ENCODE measurements around the gene GABRD. TPM values are rescaled to one million over a fixed set of nuclear protein-coding genes. Genes with fewer than 3 reads are reported as not detected.

The GABRD gene
- total RNA-seq, 2 donors from 2014 or later, result not detected

DNA sequence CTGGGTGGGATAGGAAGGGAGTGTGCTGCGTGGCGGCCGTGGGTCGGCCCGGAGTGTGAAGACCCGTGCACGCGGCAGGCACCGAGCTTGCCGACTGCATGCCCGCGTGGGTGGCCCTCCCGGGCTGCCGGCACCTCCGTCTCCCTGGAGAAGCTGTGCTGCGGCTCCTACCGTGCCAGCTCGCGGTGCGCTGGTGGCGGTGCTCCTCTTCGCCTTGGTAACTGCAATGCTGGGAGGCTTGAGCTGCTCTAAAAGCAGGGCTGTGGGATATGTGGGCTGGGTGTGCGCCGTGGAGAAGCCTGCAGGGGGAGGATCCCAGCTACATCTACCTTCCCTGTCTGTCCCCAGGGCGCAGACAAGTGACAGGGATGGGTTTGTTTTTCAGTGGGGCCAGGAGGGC, 2.4 kb downstream of the GABRD start:
- H3K4me1 Mint-ChIP-seq, result no peaks in the 10 kb centered on the region
- peaks cover 44% of the 10 kb centered on the region for H3K27me3 ChIP-seq (ENCODE audit: control insufficient read depth, insufficient read depth, low read length, poor library complexity, severe bottlenecking)
- no peak overlapping the region for H3K9ac ChIP-seq (ENCODE audit: extremely low read depth, low read length, poor library complexity, severe bottlenecking)
- no peaks in the 10 kb centered on the region for H3K9me3 Mint-ChIP-seq
- no peaks in the 10 kb centered on the region for H3K36me3 Mint-ChIP-seq (ENCODE audit: low read depth)
- no peaks in the 10 kb centered on the region for H3K36me3 ChIP-seq (ENCODE audit: control insufficient read depth, insufficient read depth, low read length)
- TF ChIP-seq CTCF (conservative IDR thresholded peaks at IDR 0.05), result no peak
- no peak overlapping the region for H3K4me3 ChIP-seq (ENCODE audit: low read length)
- H3K27me3 Mint-ChIP-seq (ENCODE audit: insufficient read depth), result peaks cover 35% of the 10 kb centered on the region
- DNase-seq, result no peak
- H3K4me3 Mint-ChIP-seq, result no peak overlapping the region
- 91 to 94% methylated on average over 15 to 25 of the region's 25 CpGs for WGBS, 2 experiments (ENCODE audit: insufficient coverage in 1 of 2, insufficient read length in 1 of 2)
- H3K27ac Mint-ChIP-seq, result no peak overlapping the region
- no peak overlapping the region for H3K27ac ChIP-seq (ENCODE audit: low read depth, low read length)
- H3K9me3 ChIP-seq (ENCODE audit: control insufficient read depth, low read length), result no peaks in the 10 kb centered on the region
- H3K4me1 ChIP-seq (ENCODE audit: control insufficient read depth, insufficient read depth, low read length), result no peaks in the 10 kb centered on the region

GRCh38 chr1:2022063-2022770, 3.1 kb downstream of the GABRD start:
- H3K27me3 ChIP-seq (ENCODE audit: control insufficient read depth, insufficient read depth, low read length, poor library complexity, severe bottlenecking), result peaks cover 38% of the 10 kb centered on the region
- no peaks in the 10 kb centered on the region for H3K4me1 ChIP-seq (ENCODE audit: control insufficient read depth, insufficient read depth, low read length)
- H3K9ac ChIP-seq (ENCODE audit: extremely low read depth, low read length, poor library complexity, severe bottlenecking), result no peak overlapping the region
- H3K27me3 Mint-ChIP-seq (ENCODE audit: insufficient read depth), result peaks cover 35% of the 10 kb centered on the region
- no peak overlapping the region for H3K27ac Mint-ChIP-seq
- H3K4me1 Mint-ChIP-seq, result no peaks in the 10 kb centered on the region
- 81 to 84% methylated on average over 14 to 21 of the region's 21 CpGs for WGBS, 2 experiments (ENCODE audit: insufficient coverage in 1 of 2, insufficient read length in 1 of 2)
- H3K36me3 Mint-ChIP-seq (ENCODE audit: low read depth), result no peaks in the 10 kb centered on the region
- no peak overlapping the region for H3K4me3 Mint-ChIP-seq
- no peak overlapping the region for H3K27ac ChIP-seq (ENCODE audit: low read depth, low read length)
- H3K4me3 ChIP-seq (ENCODE audit: low read length), result no peak overlapping the region
- no peaks in the 10 kb centered on the region for H3K36me3 ChIP-seq (ENCODE audit: control insufficient read depth, insufficient read depth, low read length)
- TF ChIP-seq CTCF (conservative IDR thresholded peaks at IDR 0.05), result no peak
- DNase-seq, result no peak
- H3K9me3 ChIP-seq (ENCODE audit: control insufficient read depth, low read length), result no peaks in the 10 kb centered on the region
- no peaks in the 10 kb centered on the region for H3K9me3 Mint-ChIP-seq

DNA sequence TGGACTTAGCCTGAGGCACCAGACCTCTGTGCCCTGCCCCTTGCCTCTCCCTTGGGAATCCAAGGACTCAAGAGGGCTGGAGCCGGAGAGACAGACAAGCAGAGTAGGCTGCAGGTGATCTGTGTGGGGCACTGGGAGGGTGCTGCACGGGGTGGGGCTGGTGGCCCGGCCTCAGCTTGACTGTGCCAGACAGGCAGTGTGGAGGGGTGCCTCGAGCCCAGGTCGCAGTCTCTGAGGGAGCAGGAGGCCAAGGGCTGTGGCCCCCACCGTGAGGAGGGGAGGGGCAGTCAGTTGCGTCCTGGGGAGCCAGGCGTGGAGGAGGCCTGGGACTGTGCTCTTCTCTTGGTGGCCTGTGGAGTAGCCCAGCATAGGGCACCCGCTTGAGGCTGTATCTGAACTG, 4.0 kb downstream of the GABRD start:
- Mint-ChIP-seq H3K27me3 (ENCODE audit: insufficient read depth) (peaks cover 26% of the 10 kb centered on the region), H3K27ac (no peak overlapping the region), H3K4me3 (no peak overlapping the region), H3K4me1 (no peaks in the 10 kb centered on the region), H3K36me3 (ENCODE audit: low read depth) (no peaks in the 10 kb centered on the region), H3K9me3 (no peaks in the 10 kb centered on the region)
- no peak for DNase-seq
- Histone ChIP-seq H3K4me3 (ENCODE audit: low read length) (no peak overlapping the region), H3K36me3 (ENCODE audit: control insufficient read depth, insufficient read depth, low read length) (no peaks in the 10 kb centered on the region), H3K4me1 (ENCODE audit: control insufficient read depth, insufficient read depth, low read length) (no peaks in the 10 kb centered on the region), H3K9ac (ENCODE audit: extremely low read depth, low read length, poor library complexity, severe bottlenecking) (no peak overlapping the region), H3K9me3 (ENCODE audit: control insufficient read depth, low read length) (no peaks in the 10 kb centered on the region), H3K27me3 (ENCODE audit: control insufficient read depth, insufficient read depth, low read length, poor library complexity, severe bottlenecking) (peaks cover 29% of the 10 kb centered on the region), H3K27ac (ENCODE audit: low read depth, low read length) (no peak overlapping the region)
- 82 to 92% methylated on average over 7 to 9 of the region's 9 CpGs for WGBS, 2 experiments (ENCODE audit: insufficient coverage in 1 of 2, insufficient read length in 1 of 2)
- TF ChIP-seq CTCF (conservative IDR thresholded peaks at IDR 0.05), result no peak

Measured in endodermal cell (in vitro differentiated cells).